22Rv1 (cell line): ENCODE results near the gene WRNIP1.

Source experiments
- H3K27ac ChIP-seq: fragments of 450-650 bp; 2 replicates; pipeline ENCODE4 v1.5.1; 2017
- ZFX ChIP-seq: fragments of 450-650 bp; IDR thresholded peaks from 2 replicates; pipeline ENCODE4 v1.6.1; 2017; ENCODE audit warnings: antibody characterized with exemption, borderline replicate concordance
- TF ChIP-seq, protein P1 (sequence below): fragments of 450-650 bp; IDR thresholded peaks from 2 replicates; pipeline ENCODE4 v1.5.1; 2017; ENCODE audit warnings: mild to moderate bottlenecking

Gene WRNIP1

GRCh38 chr6:2768696-2769095, 3.5 kb downstream of the WRNIP1 start:
- no peak overlapping the region for H3K27ac ChIP-seq
- TF ChIP-seq, protein P1, sequence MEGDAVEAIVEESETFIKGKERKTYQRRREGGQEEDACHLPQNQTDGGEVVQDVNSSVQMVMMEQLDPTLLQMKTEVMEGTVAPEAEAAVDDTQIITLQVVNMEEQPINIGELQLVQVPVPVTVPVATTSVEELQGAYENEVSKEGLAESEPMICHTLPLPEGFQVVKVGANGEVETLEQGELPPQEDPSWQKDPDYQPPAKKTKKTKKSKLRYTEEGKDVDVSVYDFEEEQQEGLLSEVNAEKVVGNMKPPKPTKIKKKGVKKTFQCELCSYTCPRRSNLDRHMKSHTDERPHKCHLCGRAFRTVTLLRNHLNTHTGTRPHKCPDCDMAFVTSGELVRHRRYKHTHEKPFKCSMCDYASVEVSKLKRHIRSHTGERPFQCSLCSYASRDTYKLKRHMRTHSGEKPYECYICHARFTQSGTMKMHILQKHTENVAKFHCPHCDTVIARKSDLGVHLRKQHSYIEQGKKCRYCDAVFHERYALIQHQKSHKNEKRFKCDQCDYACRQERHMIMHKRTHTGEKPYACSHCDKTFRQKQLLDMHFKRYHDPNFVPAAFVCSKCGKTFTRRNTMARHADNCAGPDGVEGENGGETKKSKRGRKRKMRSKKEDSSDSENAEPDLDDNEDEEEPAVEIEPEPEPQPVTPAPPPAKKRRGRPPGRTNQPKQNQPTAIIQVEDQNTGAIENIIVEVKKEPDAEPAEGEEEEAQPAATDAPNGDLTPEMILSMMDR = no peak
- TF ChIP-seq ZFX = no peak

DNA sequence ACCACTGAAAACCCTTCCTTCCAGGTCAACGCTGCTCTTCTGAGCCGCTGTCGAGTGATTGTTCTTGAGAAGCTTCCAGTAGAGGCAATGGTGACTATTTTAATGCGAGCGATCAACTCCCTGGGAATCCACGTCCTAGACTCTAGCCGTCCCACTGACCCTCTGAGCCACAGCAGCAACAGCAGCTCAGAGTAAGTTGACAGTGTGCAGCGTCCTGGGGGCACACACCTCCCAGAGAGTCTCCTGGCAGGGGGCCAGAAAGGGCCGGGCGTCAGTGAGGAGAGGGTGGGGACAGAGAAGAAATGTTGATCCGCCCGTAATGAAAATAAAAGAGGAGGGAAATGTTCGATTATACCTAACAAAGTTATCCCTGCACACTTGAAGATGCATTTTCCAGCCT, 5.0 kb downstream of the WRNIP1 start:
- no peak overlapping the region for H3K27ac ChIP-seq
- TF ChIP-seq ZFX = no peak
- TF ChIP-seq, protein P1 = no peak

- TF ChIP-seq, protein P1 = no peak
- TF ChIP-seq ZFX = no peak
- no peak overlapping the region for H3K27ac ChIP-seq
Measured at GRCh38 chr6:2771079-2771478, 5.9 kb downstream of the WRNIP1 start.

GRCh38 chr6:2772840-2773239, 7.6 kb downstream of the WRNIP1 start:
- H3K27ac ChIP-seq = no peak overlapping the region
- TF ChIP-seq, protein P1 = no peak
- TF ChIP-seq ZFX = no peak

GRCh38 chr6:2773449-2773848, 8.3 kb downstream of the WRNIP1 start:
- TF ChIP-seq, protein P1 = no peak
- no peak for TF ChIP-seq ZFX
- H3K27ac ChIP-seq = no peak overlapping the region

DNA sequence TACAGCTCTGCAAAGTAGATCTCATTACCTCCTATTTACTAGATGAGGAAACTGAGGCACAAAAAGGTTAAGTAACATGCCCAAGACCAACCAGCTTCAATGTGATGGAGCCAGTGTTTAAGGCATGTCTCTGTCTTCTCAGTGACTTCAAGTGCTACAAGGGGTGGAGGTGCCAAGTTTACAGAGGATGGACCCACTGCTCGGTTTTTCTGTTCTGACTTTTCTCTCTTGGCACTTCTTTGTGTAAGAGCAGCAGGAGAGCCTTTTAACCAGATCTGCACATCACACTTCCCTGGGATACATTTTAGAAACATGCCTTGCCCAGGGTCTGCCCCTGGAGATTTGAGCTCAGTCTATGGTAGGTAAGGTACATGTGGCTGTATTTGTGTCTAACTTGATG, 9.8 kb downstream of the WRNIP1 start:
- no peak overlapping the region for H3K27ac ChIP-seq
- TF ChIP-seq, protein P1 = no peak
- no peak for TF ChIP-seq ZFX

- H3K27ac ChIP-seq = no peak overlapping the region
Measured at GRCh38 chr6:2777249-2777648, 12.1 kb downstream of the WRNIP1 start.

More at GRCh38 chr6:2777249-2777648, 12.1 kb downstream of the WRNIP1 start:
- TF ChIP-seq, protein P1 = no peak
- no peak for TF ChIP-seq ZFX
